ENCODE data around the gene MYH7B.

MYH7B gene

GRCh38 chr20:34977365-34978091 lies 21.9 kb downstream of the MYH7B start:
- no peak for DNase-seq (ENCODE audit: low spot score)

- DNase-seq (ENCODE audit: low spot score): no peak
These were observed 22.6 kb downstream of the MYH7B start for GRCh38 chr20:34978092-34978744.

DNA sequence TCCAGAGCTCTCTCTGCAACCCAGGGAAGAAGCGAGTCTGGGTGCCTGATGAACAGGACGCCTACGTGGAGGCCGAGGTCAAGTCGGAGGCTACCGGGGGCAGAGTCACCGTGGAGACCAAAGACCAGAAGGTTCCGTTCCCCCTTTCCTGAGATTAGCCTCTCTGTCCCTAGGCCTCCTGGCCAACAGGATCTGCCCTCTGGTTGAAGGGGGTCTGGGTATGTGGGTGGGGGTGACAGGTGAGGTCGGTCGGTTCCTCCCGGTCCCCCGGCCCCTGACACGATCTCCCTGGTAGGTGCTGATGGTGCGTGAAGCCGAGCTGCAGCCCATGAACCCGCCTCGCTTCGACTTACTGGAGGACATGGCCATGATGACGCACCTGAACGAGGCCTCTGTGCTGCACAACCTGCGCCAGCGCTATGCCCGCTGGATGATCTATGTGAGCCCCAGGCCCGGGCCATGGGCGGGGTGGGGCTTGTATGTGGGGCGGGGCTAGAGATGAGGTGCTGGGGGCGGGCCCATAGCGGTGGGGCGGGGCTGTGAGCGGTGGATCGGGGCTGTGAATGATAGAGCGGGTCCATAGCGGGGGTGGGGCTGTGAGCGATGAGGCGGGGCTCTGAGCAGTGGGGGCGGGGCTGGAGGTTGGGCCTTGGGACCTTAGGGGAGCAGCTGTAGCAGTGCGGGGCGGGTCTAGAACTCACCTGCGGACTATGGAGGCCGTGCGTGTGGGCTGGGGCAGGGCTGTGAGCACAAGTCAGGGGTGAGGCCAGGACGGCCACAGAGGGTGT lies 23.9 kb downstream of the MYH7B start:
- DNase-seq (ENCODE audit: low spot score): no peak

DNA sequence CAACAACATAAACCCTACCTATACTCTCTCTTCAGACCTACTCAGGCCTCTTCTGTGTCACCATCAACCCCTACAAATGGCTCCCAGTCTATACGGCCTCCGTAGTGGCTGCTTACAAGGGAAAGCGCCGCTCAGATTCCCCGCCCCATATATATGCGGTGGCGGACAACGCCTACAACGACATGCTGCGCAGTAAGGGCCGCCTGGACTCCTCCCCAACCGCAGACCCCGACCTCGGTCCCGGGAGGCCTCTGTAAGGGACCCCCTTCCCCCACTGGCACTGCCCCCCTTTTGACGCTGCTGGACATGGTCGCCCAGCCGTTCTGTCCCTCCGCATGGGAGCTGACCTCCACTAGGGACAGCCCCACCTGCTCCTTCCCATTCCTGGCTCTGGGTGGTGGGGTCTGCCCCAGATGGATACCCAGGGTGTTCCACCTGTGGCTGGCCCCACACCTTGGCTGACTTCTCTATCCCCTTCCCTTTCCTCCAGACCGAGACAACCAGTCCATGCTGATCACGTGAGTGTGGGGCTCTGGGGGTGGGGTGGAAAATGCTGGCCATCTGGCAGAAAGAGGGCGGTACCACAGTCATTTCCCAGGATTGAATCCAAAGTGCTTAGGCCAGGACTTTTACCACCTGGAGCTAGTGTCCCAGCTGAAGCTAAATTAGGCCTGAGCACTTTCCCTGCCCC lies 25.0 kb downstream of the MYH7B start:
- no peak for DNase-seq (ENCODE audit: low spot score)

DNA sequence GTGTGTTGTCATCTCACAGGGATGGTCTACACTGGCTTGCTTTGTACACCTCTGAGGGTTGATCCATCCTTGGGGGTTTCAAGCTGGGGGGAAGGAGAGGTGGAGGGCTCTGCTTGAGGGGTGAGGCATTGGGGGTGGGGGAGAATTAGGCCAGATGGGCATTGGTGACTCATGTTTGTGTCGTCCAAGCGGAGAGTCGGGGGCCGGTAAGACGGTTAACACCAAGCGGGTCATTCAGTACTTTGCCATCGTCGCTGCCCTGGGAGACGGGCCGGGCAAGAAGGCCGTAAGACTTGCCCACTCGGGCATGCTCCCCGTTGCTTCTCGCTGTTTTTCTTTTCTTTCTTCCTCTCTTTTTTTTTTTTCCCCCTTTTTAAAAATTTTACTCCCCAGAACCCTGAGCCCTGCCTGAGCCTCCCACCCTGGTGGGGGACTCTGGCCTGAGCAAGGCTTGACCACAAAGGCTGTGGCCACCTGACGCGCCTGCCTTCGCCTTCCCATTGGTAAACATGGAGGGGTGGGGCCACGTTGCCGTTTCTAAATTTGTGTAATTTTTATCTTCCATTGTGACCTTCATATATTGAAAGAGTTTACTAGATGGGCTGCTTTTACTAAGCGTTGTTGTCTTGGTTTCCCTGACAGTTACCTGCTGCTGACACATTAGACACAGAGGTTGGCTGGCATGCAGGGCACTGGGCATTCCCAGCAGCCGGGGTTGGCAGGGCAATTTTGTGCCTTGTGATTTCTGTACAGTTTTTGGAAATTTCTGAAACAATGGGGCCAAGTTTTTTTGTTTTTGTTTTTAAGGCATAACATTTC lies 26.8 kb downstream of the MYH7B start:
- no peak for DNase-seq (ENCODE audit: low spot score)

DNA sequence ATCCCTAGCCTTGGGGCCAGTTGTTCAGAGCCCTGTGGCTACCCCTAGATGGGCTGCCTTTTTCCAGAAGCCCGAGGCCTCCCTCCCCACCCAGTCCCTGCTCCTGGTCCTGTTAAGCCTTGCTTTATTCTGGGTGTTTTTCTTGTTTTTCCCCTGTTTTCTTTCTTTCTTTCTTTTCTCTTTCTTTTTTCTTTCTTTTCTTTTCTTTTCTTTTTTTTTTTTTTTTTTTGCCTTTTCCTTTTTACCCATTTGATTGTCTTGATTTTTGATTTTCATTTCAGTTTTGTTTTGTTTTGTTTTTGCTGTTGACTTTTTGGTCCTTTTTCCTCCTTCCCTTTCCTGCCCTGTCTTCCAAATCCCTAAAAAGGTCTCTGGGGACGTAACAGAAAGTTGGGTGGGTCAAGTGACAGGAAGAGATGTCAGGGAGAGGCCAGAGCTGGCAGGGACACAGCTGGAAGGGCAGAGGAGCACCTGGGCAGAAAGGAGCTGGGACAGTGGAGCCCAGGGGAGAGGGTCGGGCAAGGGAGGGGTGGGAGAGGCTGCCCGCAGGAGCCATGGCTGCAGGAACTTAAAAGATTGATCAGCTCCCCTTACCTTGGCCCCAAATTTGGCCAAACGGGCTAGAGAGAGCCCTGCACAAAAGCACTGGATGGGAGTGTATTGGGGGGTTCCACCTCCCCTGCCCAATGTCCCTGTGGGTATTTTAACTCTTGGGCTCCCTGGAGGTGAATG lies 27.6 kb downstream of the MYH7B start:
- DNase-seq (ENCODE audit: low spot score): no peak

DNA sequence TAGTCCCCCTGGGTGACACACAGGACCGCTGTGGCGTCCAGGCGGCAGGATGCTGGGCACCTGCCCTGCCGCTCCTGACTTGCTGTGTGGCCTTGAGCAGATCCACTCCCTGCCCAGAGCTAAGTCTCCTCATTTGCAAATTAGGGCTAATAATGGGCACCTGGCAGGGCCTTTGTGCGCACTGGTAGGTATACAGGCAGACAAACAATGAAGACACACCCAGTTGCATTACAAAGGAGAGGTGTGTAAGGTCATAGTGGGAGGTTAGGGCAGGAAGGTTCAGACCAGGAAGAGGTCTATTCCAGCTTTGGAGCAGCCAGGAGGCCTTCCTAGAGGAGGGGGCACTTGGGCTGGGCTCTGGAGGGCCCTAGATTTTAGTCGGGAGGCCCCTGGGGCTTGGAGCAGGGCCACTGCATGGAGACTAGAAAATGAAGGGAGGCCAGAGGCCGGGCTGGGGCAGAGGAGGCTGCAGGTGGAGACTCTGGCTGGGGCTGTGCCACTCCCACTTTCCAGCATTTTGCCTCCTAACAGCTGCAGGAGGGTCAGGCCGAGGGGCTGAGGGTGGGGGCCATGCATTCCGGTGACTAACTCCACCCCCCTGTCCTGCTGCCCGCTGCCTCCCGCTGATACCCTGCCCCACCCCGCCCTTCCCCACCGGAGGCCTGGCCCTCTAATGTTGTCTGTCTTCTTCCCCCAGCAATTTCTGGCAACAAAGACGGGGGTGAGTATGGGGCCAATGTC lies 28.5 kb downstream of the MYH7B start:
- DNase-seq (ENCODE audit: low spot score): no peak

DNA sequence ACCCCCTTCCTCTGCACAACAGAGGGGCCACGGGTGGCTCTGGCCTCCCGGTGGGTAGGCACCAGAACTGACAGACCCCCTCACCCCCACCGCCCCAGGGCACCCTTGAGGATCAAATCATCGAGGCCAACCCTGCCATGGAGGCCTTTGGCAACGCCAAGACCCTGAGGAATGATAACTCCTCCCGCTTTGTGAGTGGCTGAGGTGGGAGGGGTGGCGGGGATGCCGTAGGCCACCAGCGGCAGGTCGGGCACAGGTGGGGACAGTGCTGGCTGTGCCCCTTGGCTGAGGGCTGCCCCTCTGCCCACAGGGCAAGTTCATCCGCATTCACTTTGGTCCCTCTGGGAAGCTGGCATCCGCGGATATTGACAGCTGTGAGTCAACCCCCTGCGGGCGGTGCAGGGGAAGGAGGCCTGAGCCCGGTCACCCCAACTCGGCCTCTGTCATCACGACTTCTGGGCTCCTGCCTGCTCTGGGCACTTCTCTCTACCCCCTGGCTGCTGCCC lies 29.1 kb downstream of the MYH7B start:
- no peak for DNase-seq (ENCODE audit: low spot score)

DNA sequence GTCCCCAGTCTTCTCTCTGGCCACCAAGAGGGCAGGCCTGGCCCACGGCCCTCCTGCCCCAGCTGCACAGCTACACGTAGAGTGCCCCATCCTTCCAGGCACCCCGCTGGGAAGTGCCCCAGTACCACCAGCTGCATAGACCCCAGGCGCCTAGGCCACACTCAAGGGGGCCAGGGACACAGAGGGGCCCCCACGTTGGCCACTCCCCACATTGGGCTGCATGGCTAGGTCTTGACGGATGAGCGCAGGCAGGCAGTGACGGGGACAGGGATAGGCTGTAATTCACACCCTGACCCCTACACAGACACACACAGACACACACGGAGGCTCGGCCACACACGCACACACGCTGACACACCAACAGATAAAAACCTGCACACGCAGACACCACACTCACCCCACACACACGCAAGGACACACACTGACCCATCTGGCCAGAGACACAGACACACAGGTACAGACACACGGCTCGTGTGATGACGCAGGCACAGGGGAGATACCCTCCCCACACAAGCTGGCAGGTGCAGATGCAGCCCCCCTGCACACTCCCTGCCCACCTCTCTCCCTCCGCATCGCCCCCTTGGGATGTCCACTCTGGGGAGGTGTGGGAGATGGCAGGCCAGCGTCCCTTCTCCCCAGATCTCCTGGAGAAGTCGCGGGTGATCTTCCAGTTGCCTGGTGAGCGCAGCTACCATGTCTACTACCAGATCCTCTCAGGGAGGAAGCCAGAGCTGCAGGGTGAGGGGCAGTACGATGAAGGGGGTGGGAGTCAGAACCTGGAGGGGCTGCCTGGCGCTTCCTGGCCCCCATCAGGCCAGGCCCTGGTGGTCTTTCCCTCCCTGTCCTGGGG lies 30.0 kb downstream of the MYH7B start:
- DNase-seq (ENCODE audit: low spot score): no peak

GRCh38 chr20:34986311-34987287 lies 30.9 kb downstream of the MYH7B start:
- no peak for DNase-seq (ENCODE audit: low spot score)

DNA sequence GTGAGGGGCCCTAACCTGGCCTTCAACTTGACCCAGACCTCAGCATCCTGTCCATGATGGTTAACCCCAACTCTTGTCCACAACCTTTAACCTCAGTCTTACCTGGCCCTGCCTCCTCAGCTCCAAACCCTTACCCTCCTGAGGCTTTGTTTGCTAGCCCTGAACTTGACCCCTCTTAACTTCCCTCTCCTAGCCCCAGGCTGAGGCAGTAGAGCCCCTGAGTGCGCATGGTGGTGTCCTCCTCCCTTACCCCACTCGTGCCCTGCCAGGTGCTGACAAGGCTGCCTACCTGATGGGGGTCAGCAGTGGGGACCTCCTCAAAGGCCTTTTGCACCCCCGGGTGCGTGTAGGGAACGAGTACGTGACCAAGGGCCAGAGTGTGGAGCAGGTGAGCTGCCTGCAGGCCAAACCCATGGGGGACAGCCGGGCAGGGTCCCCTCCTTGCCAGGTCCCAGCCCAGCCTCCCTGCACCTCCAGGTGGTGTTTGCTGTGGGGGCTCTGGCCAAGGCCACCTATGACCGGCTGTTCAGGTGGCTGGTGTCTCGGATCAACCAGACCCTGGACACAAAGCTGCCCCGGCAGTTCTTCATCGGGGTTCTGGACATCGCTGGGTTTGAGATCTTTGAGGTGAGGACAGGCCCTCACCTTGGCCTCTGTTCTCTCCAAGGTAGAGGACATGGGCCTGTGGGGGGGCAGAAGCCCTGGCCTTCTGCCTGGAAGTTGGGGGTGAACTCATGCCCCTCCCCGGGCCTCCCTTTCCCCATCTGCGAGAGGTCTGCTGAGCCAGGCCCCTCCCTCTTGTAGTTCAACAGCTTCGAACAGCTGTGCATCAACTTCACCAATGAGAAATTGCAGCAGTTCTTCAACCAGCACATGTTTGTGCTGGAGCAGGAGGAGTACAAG lies 31.9 kb downstream of the MYH7B start:
- no peak for DNase-seq (ENCODE audit: low spot score)

- no peak for DNase-seq (ENCODE audit: low spot score)
These were observed 32.5 kb downstream of the MYH7B start for GRCh38 chr20:34988191-34988540.

- no peak for DNase-seq (ENCODE audit: low spot score)
These were observed 33.5 kb downstream of the MYH7B start for GRCh38 chr20:34989118-34989517.

DNA sequence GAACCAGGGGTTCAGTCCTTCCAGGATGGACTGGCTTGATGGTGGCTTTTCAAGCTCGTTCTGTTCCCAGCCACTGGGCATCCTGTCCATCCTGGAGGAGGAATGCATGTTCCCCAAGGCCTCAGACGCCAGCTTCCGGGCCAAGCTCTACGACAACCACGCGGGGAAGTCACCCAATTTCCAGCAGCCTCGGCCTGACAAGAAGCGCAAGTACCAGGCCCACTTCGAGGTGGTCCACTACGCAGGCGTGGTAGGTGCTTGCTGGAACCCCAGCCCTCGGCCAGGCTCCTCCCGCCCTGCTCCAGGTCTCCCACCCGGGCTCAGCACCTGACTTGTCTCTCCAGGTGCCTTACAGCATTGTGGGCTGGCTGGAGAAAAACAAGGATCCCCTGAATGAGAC lies 34.0 kb downstream of the MYH7B start:
- DNase-seq (ENCODE audit: low spot score): no peak

- no peak for DNase-seq (ENCODE audit: low spot score)
These were observed 34.6 kb downstream of the MYH7B start for GRCh38 chr20:34990231-34990630.

GRCh38 chr20:34990661-34991214 lies 35.1 kb downstream of the MYH7B start:
- no peak for DNase-seq (ENCODE audit: low spot score)

Measured in HuH-7.5 (cell line).